D721Med (cell line): ENCODE results near the gene WASF3.

Source experiments
- DNase-seq: peaks from one replicate; pipeline ENCODE4 v3.0.0; 2011; ENCODE audit warnings: low spot score; ENCODE audit not compliant: insufficient read length
- FAIRE-seq: peaks from 2 replicates; lab custom pipeline; 2011; peaks lifted over from hg19 to GRCh38; lab: Jason Lieb, UNC
- TF ChIP-seq, protein P1 (sequence below): IDR thresholded peaks from 2 replicates; pipeline ENCODE4 v1.5.1; 2012; ENCODE audit warnings: mild to moderate bottlenecking, control low read depth; ENCODE audit not compliant: insufficient read depth; ENCODE audit errors: missing control alignments

The WASF3 gene

DNA sequence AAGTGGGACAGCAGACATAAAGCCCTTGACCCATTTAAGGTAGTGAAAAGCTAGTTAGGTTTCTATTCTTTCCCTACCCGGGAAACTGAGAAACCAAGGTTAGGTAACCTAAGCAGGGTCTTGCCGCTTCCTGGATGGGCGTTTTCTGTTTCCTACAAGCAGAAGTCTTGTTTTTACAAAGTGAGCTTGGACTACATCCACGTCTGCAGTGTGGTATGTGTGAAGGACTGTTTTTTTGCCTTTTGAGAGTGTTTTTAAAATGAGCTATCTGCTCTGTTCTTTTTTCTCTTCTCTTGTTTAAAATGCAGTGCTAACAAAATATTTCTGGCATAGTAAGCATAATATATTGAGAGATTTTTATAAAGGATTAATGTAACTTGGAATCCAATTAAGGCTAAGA, 153.7 kb downstream of the WASF3 start:
- TF ChIP-seq, protein P1, sequence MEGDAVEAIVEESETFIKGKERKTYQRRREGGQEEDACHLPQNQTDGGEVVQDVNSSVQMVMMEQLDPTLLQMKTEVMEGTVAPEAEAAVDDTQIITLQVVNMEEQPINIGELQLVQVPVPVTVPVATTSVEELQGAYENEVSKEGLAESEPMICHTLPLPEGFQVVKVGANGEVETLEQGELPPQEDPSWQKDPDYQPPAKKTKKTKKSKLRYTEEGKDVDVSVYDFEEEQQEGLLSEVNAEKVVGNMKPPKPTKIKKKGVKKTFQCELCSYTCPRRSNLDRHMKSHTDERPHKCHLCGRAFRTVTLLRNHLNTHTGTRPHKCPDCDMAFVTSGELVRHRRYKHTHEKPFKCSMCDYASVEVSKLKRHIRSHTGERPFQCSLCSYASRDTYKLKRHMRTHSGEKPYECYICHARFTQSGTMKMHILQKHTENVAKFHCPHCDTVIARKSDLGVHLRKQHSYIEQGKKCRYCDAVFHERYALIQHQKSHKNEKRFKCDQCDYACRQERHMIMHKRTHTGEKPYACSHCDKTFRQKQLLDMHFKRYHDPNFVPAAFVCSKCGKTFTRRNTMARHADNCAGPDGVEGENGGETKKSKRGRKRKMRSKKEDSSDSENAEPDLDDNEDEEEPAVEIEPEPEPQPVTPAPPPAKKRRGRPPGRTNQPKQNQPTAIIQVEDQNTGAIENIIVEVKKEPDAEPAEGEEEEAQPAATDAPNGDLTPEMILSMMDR: no peak
- FAIRE-seq (no peak), DNase-seq (no peak)

GRCh38 chr13:26713341-26713740, 155.9 kb downstream of the WASF3 start:
- DNase-seq (no peak), FAIRE-seq (no peak)
- TF ChIP-seq, protein P1: no peak

DNA sequence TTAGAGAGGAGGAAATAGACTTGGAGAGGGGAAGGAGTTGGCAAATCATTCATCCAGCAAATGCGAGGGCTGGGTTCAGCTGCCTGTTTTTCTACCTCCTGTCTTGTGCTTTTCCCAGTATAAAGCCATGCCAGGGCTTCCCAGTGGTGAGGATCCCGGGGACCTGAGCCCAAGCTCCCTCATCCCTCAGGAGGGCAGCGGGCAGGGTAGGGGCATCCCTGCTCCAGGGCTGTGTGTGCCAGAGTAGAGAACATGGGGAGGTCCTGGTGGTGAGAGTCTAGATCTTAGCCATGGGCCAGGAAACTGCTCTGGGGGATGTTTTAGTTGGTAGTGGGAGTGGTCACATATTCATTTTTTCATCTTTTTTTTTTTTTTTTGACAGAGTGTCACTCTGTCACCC, 159.5 kb downstream of the WASF3 start:
- TF ChIP-seq, protein P1: no peak
- FAIRE-seq (no peak), DNase-seq (no peak)

DNA sequence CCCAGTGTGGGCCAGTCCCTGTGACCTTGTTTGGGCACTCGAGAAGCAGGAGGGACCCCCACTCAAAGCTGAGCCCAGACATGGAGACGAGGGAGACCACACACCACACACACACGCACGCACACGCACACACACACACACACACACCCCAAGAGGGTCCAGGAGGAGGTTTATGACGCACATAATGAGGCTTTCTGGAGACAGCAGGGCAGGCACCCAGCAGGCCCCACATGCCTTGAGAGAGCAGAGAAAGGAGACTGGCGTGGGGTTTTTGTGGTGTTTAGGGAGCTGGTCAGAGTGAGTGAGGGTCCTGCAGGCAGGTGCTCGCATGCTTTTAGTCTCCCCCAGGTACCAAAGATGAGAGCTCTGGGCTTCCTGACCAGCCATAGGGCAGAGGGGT, 160.7 kb downstream of the WASF3 start:
- TF ChIP-seq, protein P1: no peak
- FAIRE-seq: no peak

DNA sequence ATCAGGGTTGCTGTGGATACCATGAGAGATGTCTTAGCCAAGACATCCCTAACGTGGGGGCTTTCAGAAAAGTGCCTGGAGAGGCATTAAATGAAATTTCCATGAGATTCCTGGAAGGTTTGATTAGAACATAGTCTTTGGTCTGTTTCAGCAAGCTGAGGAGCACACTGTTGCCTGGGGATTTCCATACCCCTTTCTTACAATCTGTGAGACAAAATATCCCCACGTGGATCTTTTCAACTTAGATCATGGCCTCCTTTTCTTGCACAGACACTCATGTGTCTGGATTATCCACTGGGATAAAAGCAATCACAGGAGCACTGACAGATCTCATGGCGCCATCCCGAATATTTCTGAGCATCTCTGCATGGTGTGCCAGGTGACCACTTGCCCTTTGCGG, 161.4 kb downstream of the WASF3 start:
- DNase-seq (no peak), FAIRE-seq (no peak)
- TF ChIP-seq, protein P1: no peak

More for the DNA sequence above, 160.7 kb downstream of the WASF3 start:
- no peak for DNase-seq

DNA sequence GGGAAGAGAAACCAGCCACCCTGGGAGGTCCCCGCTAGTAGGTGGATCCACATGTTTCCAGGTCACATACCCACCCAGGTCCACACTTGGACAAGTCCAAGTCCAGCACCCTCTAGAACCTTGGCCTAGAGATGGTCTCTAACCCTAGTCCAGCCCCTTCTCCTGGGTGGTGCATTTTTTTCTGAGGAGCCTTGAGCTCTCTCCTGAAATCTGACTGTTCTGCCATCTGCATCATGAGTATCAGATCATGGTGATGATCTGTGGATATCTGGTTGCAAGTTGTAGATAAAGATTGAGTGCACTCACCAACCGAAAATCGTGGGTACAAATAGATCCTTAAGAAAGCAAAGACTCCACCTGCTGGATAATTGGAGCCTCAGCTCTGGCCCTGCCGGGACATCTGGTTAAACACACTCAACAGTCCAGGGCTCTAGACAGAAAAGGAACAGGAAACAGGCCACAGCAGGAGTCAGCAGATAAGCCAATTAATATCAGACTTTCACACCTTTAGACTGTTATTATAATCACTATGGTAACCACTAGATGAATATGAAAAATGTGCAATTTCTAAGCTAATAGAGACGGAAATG, 162.0 kb downstream of the WASF3 start:
- TF ChIP-seq, protein P1: peak; percentile 1
- FAIRE-seq (no peak), DNase-seq (no peak)

GRCh38 chr13:26721251-26722121, 164.0 kb downstream of the WASF3 start:
- FAIRE-seq (no peak), DNase-seq (no peak)
- TF ChIP-seq, protein P1: no peak
